Measurements from ENCODE around the gene NHS. TPM values are rescaled to one million over a fixed set of nuclear protein-coding genes. Genes with fewer than 3 reads are reported as not detected.

Gene NHS
- total and polyA plus RNA-seq, 5 donors, result 0.61 to 1.7 (median 1.6) TPM

GRCh38 chrX:17774053-17774452, 399.1 kb downstream of the NHS start:
- DNase-seq, result no peak
- Histone ChIP-seq H3K27ac (ENCODE audit: low read length) (no peak overlapping the region), H3K4me1 (ENCODE audit: control insufficient read depth, insufficient read depth, low read length) (no peaks in the 10 kb centered on the region), H3K9me3 (ENCODE audit: control insufficient read depth, low read length) (no peaks in the 10 kb centered on the region), H3K4me3 (ENCODE audit: low read length) (no peak overlapping the region), H3K27me3 (ENCODE audit: control insufficient read depth, insufficient read depth) (no peaks in the 10 kb centered on the region)
- intact Hi-C loops (cut with DNase I), result no loop called here
- ATAC-seq, result no peak
- 88% methylated on average over 1 of the region's 1 CpG for WGBS

DNA sequence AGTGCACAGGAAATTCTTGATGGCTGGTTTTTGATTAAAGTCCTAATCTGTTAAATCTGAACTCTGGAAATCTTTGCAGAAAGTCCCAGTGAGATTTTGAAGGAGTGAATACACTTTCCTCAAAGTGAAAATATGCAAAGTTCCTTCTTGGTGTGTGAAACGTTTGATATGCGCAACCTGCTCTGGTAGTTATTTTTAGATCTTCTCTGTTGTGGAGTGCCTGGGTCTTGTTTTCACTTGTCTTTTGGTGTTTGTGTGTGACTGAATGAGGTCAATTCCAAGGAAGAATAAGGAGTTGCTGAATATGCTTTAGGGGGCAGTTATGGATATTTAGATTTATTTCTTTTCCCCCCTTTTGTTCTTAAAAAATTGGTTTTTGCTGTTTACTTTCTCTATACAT, 404.0 kb downstream of the NHS start:
- no peak for ATAC-seq
- Histone ChIP-seq H3K4me1 (ENCODE audit: control insufficient read depth, insufficient read depth, low read length) (no peaks in the 10 kb centered on the region), H3K27me3 (ENCODE audit: control insufficient read depth, insufficient read depth) (no peaks in the 10 kb centered on the region), H3K27ac (ENCODE audit: low read length) (no peak overlapping the region), H3K9me3 (ENCODE audit: control insufficient read depth, low read length) (no peaks in the 10 kb centered on the region), H3K4me3 (ENCODE audit: low read length) (no peak overlapping the region)
- DNase-seq, result no peak
- 36% methylated on average over 2 of the region's 2 CpGs for WGBS
- intact Hi-C loops (cut with DNase I), result no loop called here

DNA sequence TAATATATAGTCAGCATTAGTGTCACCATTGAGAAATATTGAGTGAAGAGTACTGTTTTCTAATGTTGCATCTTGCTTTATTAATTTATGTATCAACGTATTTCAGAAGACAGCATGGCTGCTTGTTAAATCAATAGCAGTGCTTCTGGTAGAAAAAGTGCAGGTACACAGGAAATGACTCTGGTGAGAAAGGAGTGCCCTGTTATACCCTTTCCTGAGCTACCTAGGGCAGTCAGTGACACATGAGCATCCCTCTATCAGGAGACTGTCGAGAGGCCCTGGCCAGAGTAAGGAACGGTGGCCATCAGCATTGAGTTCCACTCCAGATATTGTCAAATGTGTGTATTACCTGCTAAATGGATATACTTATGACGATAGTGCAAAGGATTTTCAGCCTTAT, 404.4 kb downstream of the NHS start:
- Histone ChIP-seq H3K9me3 (ENCODE audit: control insufficient read depth, low read length) (no peaks in the 10 kb centered on the region), H3K27ac (ENCODE audit: low read length) (no peak overlapping the region), H3K4me3 (ENCODE audit: low read length) (no peak overlapping the region), H3K4me1 (ENCODE audit: control insufficient read depth, insufficient read depth, low read length) (no peaks in the 10 kb centered on the region), H3K27me3 (ENCODE audit: control insufficient read depth, insufficient read depth) (no peaks in the 10 kb centered on the region)
- DNase-seq (no peak), ATAC-seq (no peak)
- WGBS, result 88% methylated on average over 4 of the region's 4 CpGs
- intact Hi-C loops (cut with DNase I), result no loop called here

Small RNAs within 50 kb of the gene (microRNA-seq; reads per million reads assigned to microRNA genes)
- 0 to 0.42 reads per million in 2 donors for gene MIR4768
